ENCODE results near the gene CWC15.

DNA sequence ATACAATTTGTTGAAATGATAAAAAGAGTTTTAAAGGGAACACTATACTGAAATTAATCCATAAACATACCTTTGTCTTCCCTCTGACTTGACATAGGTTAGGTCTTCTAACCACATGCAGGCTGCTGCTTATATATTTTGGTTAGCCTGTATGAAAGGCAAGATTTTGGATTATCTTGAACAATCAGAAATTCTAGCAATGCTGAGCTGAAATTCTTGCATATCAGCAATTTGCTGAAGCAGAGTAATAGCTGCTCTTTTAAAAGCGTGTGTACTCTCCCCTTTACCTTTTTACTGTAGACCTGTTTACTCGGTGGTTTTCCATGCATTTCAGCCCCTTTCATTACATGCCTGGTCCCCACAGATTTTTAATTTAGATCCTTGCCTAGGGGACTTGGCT, 34.0 kb downstream of the CWC15 start:
- TF ChIP-seq, protein P1, sequence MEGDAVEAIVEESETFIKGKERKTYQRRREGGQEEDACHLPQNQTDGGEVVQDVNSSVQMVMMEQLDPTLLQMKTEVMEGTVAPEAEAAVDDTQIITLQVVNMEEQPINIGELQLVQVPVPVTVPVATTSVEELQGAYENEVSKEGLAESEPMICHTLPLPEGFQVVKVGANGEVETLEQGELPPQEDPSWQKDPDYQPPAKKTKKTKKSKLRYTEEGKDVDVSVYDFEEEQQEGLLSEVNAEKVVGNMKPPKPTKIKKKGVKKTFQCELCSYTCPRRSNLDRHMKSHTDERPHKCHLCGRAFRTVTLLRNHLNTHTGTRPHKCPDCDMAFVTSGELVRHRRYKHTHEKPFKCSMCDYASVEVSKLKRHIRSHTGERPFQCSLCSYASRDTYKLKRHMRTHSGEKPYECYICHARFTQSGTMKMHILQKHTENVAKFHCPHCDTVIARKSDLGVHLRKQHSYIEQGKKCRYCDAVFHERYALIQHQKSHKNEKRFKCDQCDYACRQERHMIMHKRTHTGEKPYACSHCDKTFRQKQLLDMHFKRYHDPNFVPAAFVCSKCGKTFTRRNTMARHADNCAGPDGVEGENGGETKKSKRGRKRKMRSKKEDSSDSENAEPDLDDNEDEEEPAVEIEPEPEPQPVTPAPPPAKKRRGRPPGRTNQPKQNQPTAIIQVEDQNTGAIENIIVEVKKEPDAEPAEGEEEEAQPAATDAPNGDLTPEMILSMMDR (IDR thresholded peaks at IDR 0.05; ENCODE audit: poor library complexity, severe bottlenecking) = no peak
- TF ChIP-seq TAF1 (IDR thresholded peaks at IDR 0.05; ENCODE audit: low read depth) (no peak), POLR2AphosphoS5 (IDR thresholded peaks at IDR 0.05) (no peak), EZH2 (IDR thresholded peaks at IDR 0.05; ENCODE audit: borderline replicate concordance, insufficient read depth, low read length, poor library complexity, severe bottlenecking) (no peak), EP300 (conservative IDR thresholded peaks at IDR 0.05; ENCODE audit: poor library complexity, severe bottlenecking) (no peak)

All from neural cell (in vitro differentiated cells).